ENCODE results near the gene COPS8. TPM values are rescaled to one million over a fixed set of nuclear protein-coding genes. Genes with fewer than 3 reads are reported as not detected.

COPS8 gene
- total and polyA plus RNA-seq, 2 donors (not counting 3 experiments of a cell fraction or from before 2014, with no cell fraction given), result 73.6 to 80.7 TPM

- Histone ChIP-seq H4K20me1 (replicated peaks; ENCODE audit: control insufficient read depth, extremely low read depth, insufficient read depth, low read length) (no peaks in the 10 kb centered on the region), H3K27me3 (ENCODE audit: control insufficient read depth in 2 of 2, insufficient read depth in 2 of 2, low read length in 2 of 2) (no peaks in the 10 kb centered on the region), H3K4me3 (replicated peaks in 1 of 3; ENCODE audit: insufficient read depth in 1 of 3, low read depth in 1 of 3, low read length in 3 of 3) (no peak overlapping the region), H3K9ac (replicated peaks; ENCODE audit: extremely low read depth, insufficient read depth, low read length) (no peak overlapping the region), H3K27ac (ENCODE audit: insufficient read depth, low read depth, low read length) (no peak overlapping the region), H3K4me2 (ENCODE audit: insufficient read depth, low read length) (no peak overlapping the region), H3K36me3 (ENCODE audit: control insufficient read depth in 2 of 2, extremely low read depth in 1 of 2, insufficient read depth in 2 of 2, low read length in 2 of 2) (no peaks in the 10 kb centered on the region), H3K4me1 (ENCODE audit: control insufficient read depth, extremely low read depth, insufficient read depth, low read length) (no peaks in the 10 kb centered on the region), H3K9me1 (replicated peaks; ENCODE audit: control insufficient read depth, extremely low read depth, insufficient read depth, low read length) (no peaks in the 10 kb centered on the region), H3K9me3 (replicated peaks; ENCODE audit: control insufficient read depth, insufficient read depth, low read length) (no peaks in the 10 kb centered on the region), H2AFZ (ENCODE audit: low read depth, low read length) (no peak overlapping the region), H3K79me2 (ENCODE audit: control insufficient read depth, insufficient read depth, low read length) (no peaks in the 10 kb centered on the region)
- DNase-seq (ENCODE audit: low read depth, low spot score) (no peak), FAIRE-seq (no peak)
- CTCF ChIA-PET, result interaction anchor here (1.2 to 1.9 kb wide), 3 partner anchors 19 to 430 kb away, joined by 3 to 5 read pairs (median 4); no protein-coding TSS in a partner anchor
- dilution Hi-C loops (cut with MboI; ENCODE audit: extremely low pct_ligation_motif_present, low sequenced_read_pairs), result no loop called here
- intact Hi-C loops (cut with micrococcal nuclease), result no loop called here
- POLR2A ChIA-PET, result no interaction called here
- TF ChIP-seq CTCF (IDR thresholded peaks at IDR 0.05; ENCODE audit: extremely low read depth in 1 of 2, insufficient read depth in 1 of 2, low read depth in 1 of 2, low read length in 2 of 2) (no peak), POLR2AphosphoS5 (IDR thresholded peaks at IDR 0.05; ENCODE audit: insufficient read depth, low read depth, low read length) (no peak), GATA2 (IDR thresholded peaks at IDR 0.05; ENCODE audit: insufficient read depth, insufficient read length, low read depth, low read length) (no peak), JUN (IDR thresholded peaks at IDR 0.05; ENCODE audit: borderline replicate concordance, insufficient read depth, insufficient read length, low read depth) (no peak), FOS (IDR thresholded peaks at IDR 0.05; ENCODE audit: borderline replicate concordance, insufficient read depth, low read length) (no peak), MYC (IDR thresholded peaks at IDR 0.05; ENCODE audit: low read depth, low read length) (no peak), POLR2A (IDR thresholded peaks at IDR 0.05; ENCODE audit: low read depth, low read length) (no peak), EZH2 (IDR thresholded peaks at IDR 0.05; ENCODE audit: borderline replicate concordance, low read depth, low read length, severe bottlenecking) (no peak)
- TF ChIP-seq, protein P1, sequence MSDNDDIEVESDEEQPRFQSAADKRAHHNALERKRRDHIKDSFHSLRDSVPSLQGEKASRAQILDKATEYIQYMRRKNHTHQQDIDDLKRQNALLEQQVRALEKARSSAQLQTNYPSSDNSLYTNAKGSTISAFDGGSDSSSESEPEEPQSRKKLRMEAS (IDR thresholded peaks at IDR 0.05; ENCODE audit: insufficient read depth, insufficient read length), result no peak
- no TSS peak for BruUV-seq (replicated peaks)
Observed at GRCh38 chr2:237141571-237142051, 55.9 kb downstream of the COPS8 start.
